HTERT RPE-1 (cell line): ENCODE results near the gene SPSB4.

Experiments
- in situ Hi-C: fragments of 300-500 bp; cut with MboI; formaldehyde crosslinking; loops from 4 replicates; pipeline ENCODE4 v1.14.3; 2020; ENCODE audit warnings: low sequenced_read_pairs

SPSB4 gene

DNA sequence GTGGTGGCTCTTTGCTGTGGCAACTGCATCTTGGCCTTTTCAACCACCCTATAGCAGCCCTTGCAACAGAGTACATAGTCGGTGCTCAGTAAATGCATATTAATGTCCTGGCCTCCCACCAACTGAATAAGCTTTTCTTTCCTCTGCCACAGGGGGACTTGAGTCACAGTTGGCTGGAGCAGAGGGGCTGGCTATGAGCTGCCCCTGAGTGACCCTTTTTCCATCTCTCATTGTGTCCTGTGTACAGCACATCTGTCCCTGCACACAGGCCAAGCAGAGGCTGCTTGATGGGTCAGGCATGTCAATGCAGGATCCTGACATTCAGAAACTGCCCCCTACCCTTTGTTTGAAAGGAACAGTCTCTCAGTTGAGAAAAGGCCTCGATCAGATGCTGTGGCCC lies 22.4 kb downstream of the SPSB4 start:
- in situ Hi-C loops: no loop called here

DNA sequence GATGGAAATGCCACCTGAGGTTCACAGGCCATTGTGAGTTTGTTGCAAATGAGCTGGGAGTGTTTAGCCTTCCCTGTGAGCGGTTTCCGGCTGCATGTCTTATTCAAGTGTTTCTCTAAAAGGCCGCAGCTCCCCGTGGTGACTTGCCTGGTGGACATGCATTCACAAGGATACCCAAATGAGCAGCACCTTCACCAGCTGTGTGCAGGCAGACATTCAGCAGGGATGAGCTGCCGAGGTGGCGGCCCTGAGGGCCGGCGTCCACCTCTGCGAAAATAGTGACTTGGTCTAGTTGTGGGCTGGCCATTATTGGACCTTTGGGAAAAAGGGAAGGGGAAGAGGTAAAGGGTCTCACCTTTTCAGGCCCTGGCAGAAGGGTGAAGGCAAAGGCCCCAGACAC lies 23.4 kb downstream of the SPSB4 start:
- in situ Hi-C loops: no loop called here

DNA sequence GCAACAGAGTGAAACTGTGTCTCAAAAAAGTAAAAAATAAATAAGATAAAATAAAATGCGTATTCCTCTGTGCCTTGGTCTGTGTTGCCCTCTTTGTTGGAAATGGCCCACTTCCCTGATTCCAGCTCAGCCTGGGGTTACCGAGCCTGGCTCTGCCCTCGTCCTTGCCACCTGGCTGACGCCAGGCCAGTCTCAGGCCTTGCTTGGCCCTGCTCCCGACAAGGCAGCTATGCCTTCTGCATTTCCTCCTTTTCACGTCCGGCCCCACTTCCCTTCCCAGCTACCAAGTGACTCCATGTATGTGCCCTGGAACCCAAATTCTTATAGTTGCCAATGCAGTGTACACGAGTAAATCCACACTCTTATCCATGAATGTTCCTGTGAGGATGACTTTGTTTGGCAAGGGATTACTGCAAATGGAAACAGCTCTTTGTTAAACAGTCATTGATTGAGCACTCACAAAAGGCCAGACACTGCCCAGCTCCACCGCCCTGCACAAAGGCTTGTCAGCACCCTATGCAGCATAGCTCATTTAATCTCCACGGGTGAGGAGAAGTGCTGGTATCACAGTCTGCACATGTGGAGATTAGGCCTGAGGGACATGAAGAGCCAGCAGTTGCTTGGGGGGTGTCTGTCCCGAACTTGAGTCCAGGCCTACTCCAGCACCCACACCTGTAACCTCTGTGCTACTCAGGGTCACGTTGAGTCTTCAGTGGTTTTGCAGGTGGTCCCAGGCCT lies 25.1 kb downstream of the SPSB4 start:
- in situ Hi-C loops: no loop called here

DNA sequence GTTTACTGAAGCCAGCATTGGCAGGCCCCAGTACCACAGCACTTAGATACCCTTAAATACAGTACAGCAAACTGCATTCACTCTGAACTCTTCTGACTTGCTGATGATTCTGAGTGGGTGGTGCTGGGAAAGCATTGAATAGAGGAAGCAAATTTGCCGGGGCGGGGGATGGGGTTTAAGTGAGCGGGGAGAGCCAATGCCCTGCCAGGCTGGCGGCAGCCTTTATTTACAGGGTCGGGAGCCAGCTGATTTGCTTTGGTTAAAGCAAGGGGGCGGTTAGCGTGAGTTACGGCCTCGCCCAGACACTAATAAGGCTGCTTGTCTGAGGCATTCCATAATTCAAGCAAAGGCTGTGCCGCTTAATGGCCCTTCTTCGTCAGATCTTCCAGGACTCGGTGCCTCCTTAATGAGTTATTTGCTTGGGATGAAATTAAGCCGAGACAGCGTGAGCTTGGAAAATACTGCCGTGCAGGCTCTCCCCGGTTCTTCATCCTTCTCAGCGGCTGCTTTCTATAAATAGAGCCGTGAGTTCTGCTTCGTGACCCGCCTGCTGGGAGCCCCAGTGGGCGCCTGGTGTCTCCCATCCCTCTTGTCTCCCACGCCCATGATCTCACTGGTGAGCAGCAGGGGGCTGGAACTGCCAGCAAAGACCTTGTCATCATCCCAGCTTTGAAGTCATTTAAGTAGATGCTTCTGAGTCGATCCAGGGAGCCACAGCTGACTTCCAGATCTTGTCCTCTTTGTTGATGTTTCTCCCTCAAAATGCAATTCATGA lies 25.8 kb downstream of the SPSB4 start:
- in situ Hi-C loops: no loop called here

DNA sequence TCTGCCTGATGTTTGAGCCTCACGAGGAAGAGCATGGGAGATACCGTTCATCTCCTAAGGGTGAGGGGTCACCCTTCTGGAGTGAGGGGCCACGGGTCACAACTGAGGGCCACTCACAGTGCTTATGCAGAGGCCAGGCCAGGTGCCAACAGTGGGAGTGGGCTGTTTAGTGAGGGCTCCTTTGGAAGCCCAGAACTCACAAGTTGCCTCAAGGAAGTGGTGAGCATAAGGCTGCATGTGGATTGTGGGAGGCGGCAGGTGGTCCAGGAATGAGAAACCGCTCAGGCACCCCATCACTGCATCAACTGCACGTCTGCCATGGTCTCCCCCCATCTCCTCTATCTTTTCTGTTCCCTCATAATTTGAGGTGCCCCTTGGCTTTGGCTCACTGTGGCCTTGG lies 26.5 kb downstream of the SPSB4 start:
- in situ Hi-C loops: no loop called here

DNA sequence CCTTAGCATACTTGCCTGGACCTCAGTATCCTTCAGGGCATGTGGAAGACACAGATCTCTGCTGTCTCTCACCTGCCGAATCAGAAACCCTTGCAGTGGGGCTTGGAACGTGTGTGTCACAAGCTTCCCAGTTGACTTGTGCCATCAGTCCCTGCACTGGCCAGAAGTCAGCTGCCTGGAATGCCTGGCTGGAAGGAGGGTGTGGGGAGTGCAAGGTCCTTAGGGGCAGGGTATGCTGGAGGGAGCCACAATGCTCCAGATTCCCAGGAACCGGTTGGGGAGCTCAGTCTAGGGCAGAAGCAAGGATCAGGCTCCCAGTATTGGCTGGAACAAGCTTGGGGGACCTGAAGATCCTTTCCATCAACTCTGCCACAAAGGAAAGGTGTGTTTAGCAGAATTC lies 27.1 kb downstream of the SPSB4 start:
- in situ Hi-C loops: no loop called here

DNA sequence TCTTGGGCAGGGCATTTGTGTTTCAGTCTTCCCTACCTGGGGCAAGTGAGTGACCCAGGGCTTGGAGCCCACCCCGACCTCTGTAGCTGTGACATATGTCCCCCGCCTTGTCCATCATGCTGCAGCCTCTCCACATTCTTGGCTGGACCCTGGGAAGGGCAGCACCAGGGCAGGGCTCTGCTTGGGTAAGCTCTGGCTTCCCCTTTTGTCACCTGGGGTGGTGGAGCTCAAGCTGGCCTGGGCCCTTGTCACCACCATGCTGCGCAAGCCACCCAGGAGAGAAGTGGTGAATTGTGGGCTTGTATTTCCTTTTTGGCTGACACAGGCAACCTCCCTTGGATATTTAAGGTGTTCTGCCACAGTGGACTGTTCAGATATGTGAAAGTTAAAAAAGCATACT lies 29.3 kb downstream of the SPSB4 start:
- in situ Hi-C loops: no loop called here

DNA sequence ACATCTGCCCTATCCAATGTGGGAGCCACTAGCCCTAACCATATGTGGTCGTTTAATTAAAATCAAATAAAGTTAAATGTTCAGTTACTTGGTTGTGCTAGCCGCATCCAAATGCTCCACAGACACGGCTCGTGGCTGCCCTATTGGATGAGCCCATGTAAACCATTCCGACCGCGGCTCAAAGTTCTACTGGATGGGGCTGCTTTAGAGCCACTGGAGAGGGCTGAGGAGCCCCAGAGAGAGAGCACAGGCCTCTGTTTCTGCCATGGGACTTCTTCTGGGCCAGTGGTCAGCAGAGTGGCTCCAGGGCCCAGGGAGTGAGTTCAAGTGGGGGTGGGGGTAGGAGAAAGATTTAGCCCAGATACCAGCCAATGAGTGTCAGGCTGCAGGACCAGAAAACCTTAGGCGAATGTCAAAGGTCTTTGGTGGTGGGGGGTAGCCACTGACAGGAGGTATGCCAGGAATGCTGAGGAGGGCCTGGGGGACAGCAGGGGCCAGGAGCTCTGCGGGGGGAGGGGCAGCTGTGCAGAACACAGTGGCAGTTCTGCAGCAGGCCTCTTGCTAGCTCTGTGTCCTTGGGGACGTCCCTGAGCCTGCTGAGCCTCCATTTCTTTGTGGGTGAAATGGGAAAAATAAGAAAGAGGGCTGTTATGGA lies 30.1 kb downstream of the SPSB4 start:
- in situ Hi-C loops: no loop called here

DNA sequence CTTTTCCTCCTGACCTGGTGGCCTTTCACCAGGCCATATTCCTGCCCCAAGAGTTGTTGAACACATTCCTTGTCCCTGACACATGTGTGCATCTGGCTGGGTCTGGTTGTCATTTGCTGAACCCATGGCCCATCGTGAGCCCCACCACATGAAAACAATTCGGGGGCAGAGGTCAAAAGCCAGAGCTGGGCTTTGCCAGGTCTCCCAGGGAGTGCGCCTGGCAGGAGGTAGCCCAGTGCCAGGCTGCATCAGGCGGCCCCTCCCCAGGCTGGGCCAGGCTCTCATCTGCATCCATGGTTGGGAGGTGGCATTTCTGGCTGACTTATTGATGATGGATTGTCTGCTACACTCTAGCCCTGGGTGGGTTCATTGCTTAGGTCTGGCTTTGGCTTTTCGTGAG lies 30.9 kb downstream of the SPSB4 start:
- in situ Hi-C loops: no loop called here

DNA sequence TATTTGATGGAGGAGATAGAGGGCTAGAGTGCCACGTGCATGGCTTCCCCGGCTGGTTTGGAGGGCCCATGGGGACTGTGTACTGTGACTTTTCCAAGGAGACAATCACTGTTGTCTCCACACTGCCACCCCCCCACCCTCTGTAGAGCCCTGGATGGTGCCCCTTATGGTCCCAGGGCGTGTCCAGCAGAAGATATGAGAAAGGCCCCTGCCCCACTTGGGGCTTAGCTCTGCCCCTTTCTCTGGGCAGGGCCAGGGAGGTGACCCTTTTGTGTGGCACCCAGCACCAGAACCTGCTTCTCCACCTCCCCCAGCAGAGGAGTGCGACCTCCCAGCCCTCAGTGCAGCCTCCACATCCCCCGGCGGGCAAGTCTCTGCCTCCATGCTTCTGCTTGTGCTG lies 32.1 kb downstream of the SPSB4 start:
- in situ Hi-C loops: no loop called here

DNA sequence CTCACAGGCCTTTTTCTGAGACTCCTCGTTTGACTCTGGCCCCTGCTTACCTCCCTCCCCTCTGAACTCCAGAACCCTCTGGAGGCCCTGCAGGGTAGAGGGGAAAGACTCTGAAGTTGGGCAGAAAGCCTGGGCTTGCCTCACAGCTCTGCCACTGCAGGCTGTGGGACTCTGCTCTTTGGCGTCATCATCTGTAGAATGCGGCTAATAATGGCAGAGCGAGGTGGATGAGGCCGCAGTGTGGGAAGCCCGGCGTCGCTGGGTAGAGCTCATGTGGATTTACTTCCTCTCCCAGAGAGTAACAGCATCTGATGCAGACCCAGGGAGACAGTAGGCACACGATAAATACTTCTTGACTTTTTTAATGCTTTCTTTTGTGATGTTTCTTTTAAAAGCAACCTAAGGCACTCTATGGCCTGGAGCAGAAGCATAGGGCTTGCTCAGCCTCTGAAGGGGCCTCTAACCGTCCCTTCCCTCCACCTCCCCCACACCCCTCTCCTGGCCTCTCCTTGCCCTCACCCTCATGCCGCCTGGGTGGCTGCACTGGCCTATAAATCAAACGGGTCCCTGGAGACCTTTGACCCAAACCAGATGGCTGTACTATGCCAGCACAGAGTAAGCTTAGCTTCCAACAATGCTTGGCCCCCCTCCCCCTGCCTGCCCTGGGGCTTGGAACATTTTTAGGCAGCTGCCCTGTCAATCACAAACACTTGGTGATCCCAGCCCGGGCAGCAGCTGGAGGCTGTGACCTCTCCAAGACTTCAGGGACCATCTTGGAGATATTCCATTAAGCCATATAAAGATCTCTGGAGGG lies 32.9 kb downstream of the SPSB4 start:
- in situ Hi-C loops: no loop called here

DNA sequence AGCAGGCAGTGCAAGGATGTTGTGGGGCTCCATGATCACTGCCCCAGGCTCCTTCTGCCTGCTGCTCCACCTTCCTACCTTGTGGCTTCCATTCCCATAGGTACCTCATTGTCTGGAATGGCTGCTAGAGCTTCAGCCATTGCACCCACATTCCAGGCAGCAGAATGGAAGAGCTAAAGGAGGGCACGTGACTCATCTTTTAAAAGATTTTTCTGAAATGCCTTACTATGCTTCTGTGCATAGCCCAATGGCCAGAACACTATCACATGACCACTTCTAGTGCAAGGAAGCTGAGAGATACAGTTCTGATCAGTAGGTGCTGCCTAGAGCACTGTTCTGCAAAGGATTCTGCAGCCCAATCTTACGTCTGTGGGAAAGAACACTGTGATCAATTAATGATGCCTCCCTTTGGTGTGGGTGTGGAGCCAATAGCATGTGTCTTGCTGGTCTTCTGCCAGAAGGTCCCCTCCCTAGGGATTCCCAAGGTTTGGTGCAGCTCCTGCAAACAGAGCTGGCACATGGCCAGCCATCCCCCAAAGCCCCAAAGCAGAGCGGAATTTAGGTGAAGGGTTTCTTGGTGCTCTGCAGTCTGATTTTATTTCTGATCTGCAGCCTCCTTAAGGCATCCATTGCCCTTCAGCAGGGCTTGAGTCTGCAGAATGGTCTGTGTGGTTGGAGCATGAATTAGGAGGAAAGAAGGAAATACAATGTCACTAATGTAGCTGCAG lies 34.4 kb downstream of the SPSB4 start:
- in situ Hi-C loops: no loop called here

DNA sequence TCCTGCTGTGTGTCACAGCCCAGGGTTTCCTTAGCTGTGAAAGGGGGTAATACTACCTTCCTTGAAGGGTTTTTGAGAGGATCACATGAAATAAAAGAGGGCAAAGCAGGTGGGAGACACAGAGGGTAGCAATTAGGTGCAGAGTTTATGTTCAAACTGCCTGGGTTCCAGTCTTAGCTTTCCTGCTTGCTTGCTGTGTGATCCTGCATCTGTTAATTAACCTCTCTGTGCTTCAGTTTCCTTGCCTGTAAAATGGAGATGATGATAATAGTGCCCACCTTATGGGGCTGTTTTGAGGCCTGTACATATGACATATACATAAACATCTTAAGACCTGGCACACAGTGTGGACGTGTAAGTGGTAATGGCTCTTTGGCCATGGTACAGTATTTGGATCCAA lies 35.0 kb downstream of the SPSB4 start:
- in situ Hi-C loops: no loop called here

DNA sequence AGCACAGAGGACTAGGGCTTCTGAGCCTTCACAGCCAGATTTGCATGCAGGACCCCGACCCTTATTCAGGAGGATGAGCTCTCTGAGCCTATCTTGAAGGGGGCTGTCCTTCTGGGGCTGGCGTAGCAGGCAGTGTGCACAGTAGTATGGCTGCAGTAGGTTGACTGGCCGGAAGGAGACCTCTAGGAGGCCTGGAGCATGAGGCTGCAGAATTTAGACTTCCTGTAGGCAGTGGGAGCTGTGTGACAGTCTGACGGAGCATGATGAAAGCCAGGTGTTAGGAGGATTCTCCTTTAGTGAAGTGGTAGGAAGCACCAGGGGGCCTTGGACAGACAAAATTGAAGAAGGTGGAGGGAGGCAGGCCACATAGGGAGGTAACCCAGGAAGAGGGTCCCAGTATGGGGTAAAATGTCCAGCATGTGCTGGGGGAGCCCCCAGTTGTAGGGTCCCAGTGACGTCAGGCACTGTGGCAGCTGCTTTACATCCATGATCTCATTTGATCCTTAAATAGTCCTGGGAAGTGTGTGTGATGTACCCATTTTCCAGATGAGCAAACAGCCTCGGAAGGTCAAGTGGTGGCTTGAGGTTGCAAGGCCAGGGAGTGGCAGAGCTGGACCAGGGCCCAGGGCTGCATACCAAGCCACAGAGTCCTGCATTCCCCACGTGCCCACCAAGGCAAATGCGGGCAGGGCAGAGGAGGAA lies 36.1 kb downstream of the SPSB4 start:
- in situ Hi-C loops: no loop called here

DNA sequence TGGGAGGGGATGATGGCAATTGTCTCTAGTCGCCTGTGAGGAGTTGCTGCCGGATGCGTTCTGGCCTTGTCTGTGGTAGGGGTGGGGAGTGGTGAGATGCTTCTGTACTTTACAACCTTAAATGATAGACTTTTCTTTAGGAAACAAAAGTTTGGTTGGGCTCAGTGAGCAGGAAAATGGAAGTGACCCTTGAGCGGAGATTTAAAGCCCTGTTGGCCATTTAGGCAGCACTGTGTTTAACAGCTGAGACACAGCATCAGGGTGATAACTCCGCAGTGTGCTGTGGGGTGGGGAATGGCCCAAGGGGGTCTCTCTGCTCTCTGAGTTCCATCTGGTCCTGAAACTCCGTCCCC lies 36.6 kb downstream of the SPSB4 start:
- in situ Hi-C loops: no loop called here

DNA sequence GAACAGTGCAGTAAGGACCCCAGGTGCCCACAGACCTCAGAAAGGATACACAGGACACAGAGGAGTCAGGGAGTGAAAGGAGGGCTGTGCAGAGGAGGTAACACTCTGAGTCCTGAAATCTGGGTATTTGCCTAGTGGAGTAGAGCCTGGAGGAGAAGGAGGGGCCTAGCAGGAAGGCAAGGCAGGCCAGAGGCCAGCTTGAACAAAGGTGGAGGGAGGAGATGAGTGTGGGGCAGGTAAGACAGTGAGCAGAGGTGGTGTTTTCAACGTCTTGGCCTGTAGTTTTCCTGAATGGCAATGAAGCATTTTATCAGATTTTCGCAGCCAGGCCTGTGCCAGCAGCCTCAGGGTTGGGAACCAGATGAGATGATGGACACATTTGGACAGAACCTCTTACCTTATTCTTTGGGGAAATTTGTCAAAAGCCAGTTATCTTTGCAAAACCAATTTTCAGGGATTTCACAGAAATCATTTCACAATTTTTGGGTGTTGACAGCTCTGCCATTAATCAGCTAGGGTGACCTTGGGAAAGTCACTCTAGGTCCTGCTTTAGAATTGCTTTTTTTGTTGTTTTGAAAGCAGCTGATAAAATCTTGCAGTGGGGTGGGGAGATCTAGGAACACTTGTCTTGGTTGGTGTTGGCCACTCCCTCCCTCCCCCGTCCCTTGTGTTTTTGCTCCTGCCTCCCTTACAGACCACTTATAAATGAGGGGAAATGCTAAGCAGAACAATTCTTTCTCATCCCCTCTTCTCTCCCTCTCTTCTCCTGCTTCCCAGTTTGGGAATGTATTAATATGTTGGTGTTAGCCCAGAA lies 38.4 kb downstream of the SPSB4 start:
- in situ Hi-C loops: no loop called here

DNA sequence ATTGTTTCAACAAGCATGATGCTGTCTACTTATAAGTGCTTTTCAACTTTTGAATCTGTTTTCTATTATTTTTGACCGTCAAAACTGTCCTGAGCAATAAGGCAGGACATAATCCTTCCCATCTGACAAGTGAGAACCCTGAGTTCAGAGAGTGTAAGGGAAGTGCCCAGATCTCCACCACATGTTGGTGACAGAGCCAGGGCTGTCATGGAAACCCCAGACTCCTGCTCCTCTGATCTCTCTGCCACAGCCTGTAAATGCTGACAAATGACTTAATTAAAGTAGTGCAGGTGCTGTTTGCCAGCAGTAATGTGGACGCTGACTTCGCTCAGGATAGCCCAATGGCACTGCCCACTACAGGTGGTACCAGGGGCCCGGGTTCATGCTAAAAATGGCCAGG lies 40.3 kb downstream of the SPSB4 start:
- in situ Hi-C loops: no loop called here

DNA sequence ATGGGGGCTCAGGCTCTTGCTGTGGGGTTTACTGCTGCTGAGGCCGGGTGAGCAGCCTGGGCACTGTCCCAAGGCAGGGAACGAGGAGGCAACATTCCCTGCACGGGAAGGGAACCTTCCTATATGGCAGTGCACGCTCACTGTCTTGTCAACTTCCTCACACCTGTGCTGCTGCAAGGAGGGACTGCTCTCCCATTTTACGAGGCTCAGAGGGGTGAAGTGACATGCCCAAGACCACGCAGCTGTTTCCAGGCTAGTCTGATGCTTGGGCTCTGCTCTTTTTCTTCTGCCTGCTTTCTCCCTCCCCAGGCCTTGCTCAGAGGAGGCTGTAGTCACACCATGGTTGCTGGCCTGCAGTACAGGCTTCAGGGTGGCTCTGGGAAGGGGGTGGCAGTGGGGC lies 41.5 kb downstream of the SPSB4 start:
- in situ Hi-C loops: no loop called here

DNA sequence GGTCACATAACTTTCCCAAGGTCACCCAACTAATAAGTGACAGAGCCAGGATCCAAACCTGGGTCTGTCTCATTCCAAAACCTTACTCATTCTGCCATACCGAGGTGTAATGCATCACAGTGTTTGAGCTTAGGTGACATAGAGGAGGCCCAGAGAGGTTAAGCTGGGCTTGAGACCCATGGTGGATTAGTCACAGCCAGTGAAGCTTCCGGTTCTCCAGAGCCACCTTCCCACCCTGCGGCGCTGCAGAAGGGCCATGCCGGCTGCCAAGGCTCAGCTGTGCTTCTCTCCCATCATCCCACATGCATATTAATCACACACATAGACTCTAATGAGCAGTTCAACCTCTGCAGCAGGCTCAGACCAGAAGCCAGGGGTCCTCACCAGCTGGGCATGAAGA lies 42.2 kb downstream of the SPSB4 start:
- in situ Hi-C loops: no loop called here
